GM12873 (cell line): ENCODE data around the gene SPOCK1.

ENCODE experiments used
- TF ChIP-seq, protein P1 (sequence below): IDR thresholded peaks from 2 replicates; pipeline ENCODE4 v1.5.1; 2012; ENCODE audit warnings: low read depth, mild to moderate bottlenecking, moderate library complexity, low read length, control low read depth; ENCODE audit not compliant: insufficient read depth; ENCODE audit errors: missing control alignments

SPOCK1 gene

DNA sequence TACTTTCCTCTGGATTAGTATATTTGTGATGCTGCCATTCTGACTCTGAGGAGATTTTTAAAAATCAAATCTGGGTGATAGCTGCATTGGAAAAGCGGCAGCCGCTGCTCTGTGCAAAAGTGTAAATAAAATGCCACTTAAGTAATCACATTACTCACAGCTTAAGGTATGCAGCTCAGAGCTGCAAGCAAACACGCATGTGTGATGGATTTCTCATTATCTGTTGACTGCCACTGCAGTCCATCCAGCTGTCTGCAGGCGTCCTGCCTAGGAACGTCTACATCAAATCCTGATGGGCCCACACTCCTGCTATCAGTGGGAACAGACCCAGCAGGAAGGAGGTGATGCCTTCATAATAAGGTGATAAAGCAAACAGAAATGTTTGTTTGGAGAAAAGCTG lies 216.9 kb downstream of the SPOCK1 start:
- TF ChIP-seq, protein P1, sequence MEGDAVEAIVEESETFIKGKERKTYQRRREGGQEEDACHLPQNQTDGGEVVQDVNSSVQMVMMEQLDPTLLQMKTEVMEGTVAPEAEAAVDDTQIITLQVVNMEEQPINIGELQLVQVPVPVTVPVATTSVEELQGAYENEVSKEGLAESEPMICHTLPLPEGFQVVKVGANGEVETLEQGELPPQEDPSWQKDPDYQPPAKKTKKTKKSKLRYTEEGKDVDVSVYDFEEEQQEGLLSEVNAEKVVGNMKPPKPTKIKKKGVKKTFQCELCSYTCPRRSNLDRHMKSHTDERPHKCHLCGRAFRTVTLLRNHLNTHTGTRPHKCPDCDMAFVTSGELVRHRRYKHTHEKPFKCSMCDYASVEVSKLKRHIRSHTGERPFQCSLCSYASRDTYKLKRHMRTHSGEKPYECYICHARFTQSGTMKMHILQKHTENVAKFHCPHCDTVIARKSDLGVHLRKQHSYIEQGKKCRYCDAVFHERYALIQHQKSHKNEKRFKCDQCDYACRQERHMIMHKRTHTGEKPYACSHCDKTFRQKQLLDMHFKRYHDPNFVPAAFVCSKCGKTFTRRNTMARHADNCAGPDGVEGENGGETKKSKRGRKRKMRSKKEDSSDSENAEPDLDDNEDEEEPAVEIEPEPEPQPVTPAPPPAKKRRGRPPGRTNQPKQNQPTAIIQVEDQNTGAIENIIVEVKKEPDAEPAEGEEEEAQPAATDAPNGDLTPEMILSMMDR = no peak

DNA sequence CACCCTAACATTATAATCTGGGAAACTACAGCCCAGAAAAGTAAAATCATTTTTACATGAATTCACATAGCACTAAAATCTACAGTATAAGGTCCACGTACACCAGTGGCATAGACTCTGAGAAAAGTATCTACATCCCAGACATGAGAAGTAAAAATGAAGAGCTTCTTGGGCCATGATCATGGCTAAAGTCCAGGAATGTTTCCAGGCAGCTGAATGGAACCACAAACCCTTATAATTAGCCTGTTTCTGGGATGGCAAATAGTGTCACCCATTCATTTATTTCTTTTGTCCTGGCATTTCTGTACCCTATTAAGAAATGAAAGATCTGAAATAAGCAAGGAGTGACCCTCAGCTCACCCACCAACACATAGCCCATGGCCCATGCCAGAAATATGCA lies 217.9 kb downstream of the SPOCK1 start:
- TF ChIP-seq, protein P1 = no peak

DNA sequence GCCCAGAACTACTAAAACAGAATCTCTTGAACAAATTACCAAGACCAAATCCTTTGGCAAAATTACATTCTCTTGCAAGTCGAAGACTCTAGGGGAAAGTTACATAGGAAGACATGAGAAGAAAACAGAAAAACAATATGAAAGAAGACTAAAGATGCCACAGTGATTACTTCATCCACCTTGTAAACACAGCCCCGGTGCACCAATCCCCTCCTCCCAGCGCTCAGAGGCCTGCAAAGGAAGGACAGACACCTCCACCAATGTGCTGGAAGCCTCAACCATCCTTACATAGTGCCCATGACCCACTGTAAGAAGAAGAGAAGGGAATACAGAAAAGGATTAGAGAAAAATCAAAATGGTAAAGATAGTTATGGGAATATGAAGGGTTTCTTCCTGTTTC lies 218.5 kb downstream of the SPOCK1 start:
- TF ChIP-seq, protein P1 = no peak

GRCh38 chr5:137279521-137280231 lies 219.4 kb downstream of the SPOCK1 start:
- TF ChIP-seq, protein P1 = no peak

DNA sequence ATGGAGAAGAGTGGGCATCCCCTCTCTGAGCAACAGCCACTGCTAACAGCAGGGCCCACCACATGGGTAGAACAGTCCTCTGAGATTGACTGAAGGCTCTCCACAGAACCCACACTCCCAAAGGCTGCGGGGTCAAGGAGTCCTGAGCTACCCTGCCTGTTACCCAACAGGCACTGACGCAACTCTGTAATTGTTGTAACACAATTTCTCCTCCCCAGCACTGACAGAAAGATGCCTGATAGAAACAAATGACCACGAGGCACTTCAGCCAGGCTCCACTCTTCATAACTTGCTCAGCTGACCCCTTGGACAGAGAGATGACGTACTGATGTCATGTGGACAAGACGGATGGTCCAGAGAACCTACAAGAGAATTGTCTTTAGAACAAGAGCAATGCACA lies 220.7 kb downstream of the SPOCK1 start:
- TF ChIP-seq, protein P1 = no peak

DNA sequence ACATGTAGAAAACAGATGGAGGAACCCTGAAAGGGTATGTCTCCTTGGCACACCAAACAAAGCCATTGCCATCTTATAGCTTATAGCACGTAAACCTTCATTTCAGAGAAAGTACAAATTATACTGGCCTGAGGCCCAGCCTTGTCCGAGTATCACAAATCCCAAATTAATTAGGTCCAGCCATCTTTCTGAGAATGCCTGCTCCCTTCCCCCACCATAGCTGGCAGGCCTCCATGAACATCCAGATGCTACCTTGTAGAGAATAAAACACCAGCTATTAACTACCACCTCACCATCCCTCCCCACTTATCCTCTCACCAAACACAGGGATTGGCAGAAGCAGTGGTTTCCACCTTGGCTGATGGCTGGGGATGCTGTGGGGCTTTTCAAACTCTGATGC lies 224.0 kb downstream of the SPOCK1 start:
- TF ChIP-seq, protein P1 = no peak

GRCh38 chr5:137273511-137273910 lies 225.6 kb downstream of the SPOCK1 start:
- TF ChIP-seq, protein P1 = no peak
